ENCODE measurements around the gene POLR1B.

- no peak for TF ChIP-seq CTCF (IDR thresholded peaks at IDR 0.05 in 2 of 3, conservative IDR thresholded peaks at IDR 0.05 in 1 of 3; ENCODE audit: control insufficient read depth in 2 of 3, extremely low read depth in 1 of 3, insufficient read depth in 1 of 3, low read depth in 3 of 3, low read length in 3 of 3)
- TF ChIP-seq REST (IDR thresholded peaks at IDR 0.05; ENCODE audit: low read depth, low read length) = no peak
- no peak for TF ChIP-seq SMC3 (IDR thresholded peaks at IDR 0.05; ENCODE audit: borderline replicate concordance, low read length)
- no peak for TF ChIP-seq USF1 (IDR thresholded peaks at IDR 0.05; ENCODE audit: borderline replicate concordance, extremely low read length, insufficient read depth, low read depth, low read length)
- no peak for TF ChIP-seq EZH2 (IDR thresholded peaks at IDR 0.05; ENCODE audit: borderline replicate concordance, control insufficient read depth, low read depth, low read length)
- TF ChIP-seq POLR2AphosphoS5 (IDR thresholded peaks at IDR 0.05; ENCODE audit: low read length) = no peak
- TF ChIP-seq FOS (IDR thresholded peaks at IDR 0.05; ENCODE audit: borderline replicate concordance, extremely low read depth, insufficient read length) = no peak
- no peak for TF ChIP-seq BRCA1 (IDR thresholded peaks at IDR 0.05; ENCODE audit: low read depth, low read length)
- no peak for TF ChIP-seq PAX8 (IDR thresholded peaks at IDR 0.05)
- TF ChIP-seq RFX5 (IDR thresholded peaks at IDR 0.05; ENCODE audit: low read depth, low read length) = no peak
- no peak for TF ChIP-seq RAD51 (IDR thresholded peaks at IDR 0.05)
- no peak for TF ChIP-seq ZBTB11 (CRISPR knock-in tag; IDR thresholded peaks at IDR 0.05)
- no peak for TF ChIP-seq PBX3 (IDR thresholded peaks at IDR 0.05; ENCODE audit: insufficient replicate concordance, low read depth, low read length)
Measured at GRCh38 chr2:112493048-112493447, 49.2 kb upstream of the POLR1B start.

All from GM12878 (cell line).